ENCODE measurements around the gene INAFM1.

The INAFM1 gene

GRCh38 chr19:47306303-47306702 lies 31.6 kb downstream of the INAFM1 start:
- no peak overlapping the region for H2AK5ac ChIP-seq (ENCODE audit: low read length)
- H4K5ac ChIP-seq (ENCODE audit: low read length), result no peak overlapping the region
- no peaks in the 10 kb centered on the region for H3K4me1 ChIP-seq (ENCODE audit: control insufficient read depth, low read depth, low read length)
- H3K4me2 ChIP-seq (ENCODE audit: low read length), result no peak overlapping the region
- no peak overlapping the region for H3K4ac ChIP-seq (ENCODE audit: low read depth, low read length)
- H2BK5ac ChIP-seq (ENCODE audit: low read length), result no peak overlapping the region
- no peak overlapping the region for H3K56ac ChIP-seq (ENCODE audit: low read length)
- H2BK15ac ChIP-seq (replicated peaks; ENCODE audit: low read depth), result no peak overlapping the region
- WGBS (ENCODE audit: extremely low coverage, insufficient coverage, low lambda C conversion rate), result no CpG with 5 or more reads among the region's 3 CpGs
- no peak overlapping the region for H3K18ac ChIP-seq (ENCODE audit: low read length)
- H3K23ac ChIP-seq (ENCODE audit: low read length), result no peak overlapping the region
- H3K4me3 ChIP-seq (ENCODE audit: low read length), result no peak overlapping the region
- H3K79me1 ChIP-seq (ENCODE audit: low read length), result no peaks in the 10 kb centered on the region
- H3K36me3 ChIP-seq (ENCODE audit: control insufficient read depth, insufficient read depth, low read length), result no peaks in the 10 kb centered on the region
- no peaks in the 10 kb centered on the region for H3K27me3 ChIP-seq (ENCODE audit: insufficient read depth, low read length, poor library complexity)
- H2BK120ac ChIP-seq (ENCODE audit: low read depth, low read length), result no peak overlapping the region
- H3K9ac ChIP-seq (ENCODE audit: low read length), result no peak overlapping the region
- H3K27ac ChIP-seq (ENCODE audit: low read depth, low read length), result no peak overlapping the region
- H4K8ac ChIP-seq (ENCODE audit: low read depth, low read length), result no peak overlapping the region
- no peaks in the 10 kb centered on the region for H3K79me2 ChIP-seq (ENCODE audit: control insufficient read depth, insufficient read depth, low read length)
- no peak for DNase-seq

GRCh38 chr19:47309038-47309437 lies 34.4 kb downstream of the INAFM1 start:
- H2AK5ac ChIP-seq (ENCODE audit: low read length), result no peak overlapping the region
- no peak overlapping the region for H2BK5ac ChIP-seq (ENCODE audit: low read length)
- no peak overlapping the region for H3K9ac ChIP-seq (ENCODE audit: low read length)
- H3K79me2 ChIP-seq (ENCODE audit: control insufficient read depth, insufficient read depth, low read length), result no peaks in the 10 kb centered on the region
- no peak for DNase-seq
- no peak overlapping the region for H2BK120ac ChIP-seq (ENCODE audit: low read depth, low read length)
- no peak overlapping the region for H3K27ac ChIP-seq (ENCODE audit: low read depth, low read length)
- H3K18ac ChIP-seq (ENCODE audit: low read length), result no peak overlapping the region
- H3K27me3 ChIP-seq (ENCODE audit: insufficient read depth, low read length, poor library complexity), result no peaks in the 10 kb centered on the region
- H3K79me1 ChIP-seq (ENCODE audit: low read length), result no peaks in the 10 kb centered on the region
- H3K4me3 ChIP-seq (ENCODE audit: low read length), result no peak overlapping the region
- WGBS (ENCODE audit: extremely low coverage, insufficient coverage, low lambda C conversion rate), result no CpG with 5 or more reads among the region's 8 CpGs
- no peak overlapping the region for H2BK15ac ChIP-seq (replicated peaks; ENCODE audit: low read depth)
- H3K4ac ChIP-seq (ENCODE audit: low read depth, low read length), result no peak overlapping the region
- H4K5ac ChIP-seq (ENCODE audit: low read length), result no peak overlapping the region
- H3K4me1 ChIP-seq (ENCODE audit: control insufficient read depth, low read depth, low read length), result no peaks in the 10 kb centered on the region
- H4K8ac ChIP-seq (ENCODE audit: low read depth, low read length), result no peak overlapping the region
- H3K36me3 ChIP-seq (ENCODE audit: control insufficient read depth, insufficient read depth, low read length), result no peaks in the 10 kb centered on the region
- H3K56ac ChIP-seq (ENCODE audit: low read length), result no peak overlapping the region
- no peak overlapping the region for H3K23ac ChIP-seq (ENCODE audit: low read length)
- no peak overlapping the region for H3K4me2 ChIP-seq (ENCODE audit: low read length)

GRCh38 chr19:47309608-47310007 lies 34.9 kb downstream of the INAFM1 start, which contains the start of gene C5AR1:
C5AR1 (plus strand) TSS chr19:47309861; CDS start chr19:47309896, 35 bp downstream.
- no peaks in the 10 kb centered on the region for H3K4me1 ChIP-seq (ENCODE audit: control insufficient read depth, low read depth, low read length)
- no peak within 1 kb of the TSS for H3K56ac ChIP-seq (ENCODE audit: low read length)
- H3K18ac ChIP-seq (ENCODE audit: low read length), result no peak within 1 kb of the TSS
- no peaks in the 10 kb centered on the region for H3K36me3 ChIP-seq (ENCODE audit: control insufficient read depth, insufficient read depth, low read length)
- no peak within 1 kb of the TSS for H3K4me3 ChIP-seq (ENCODE audit: low read length)
- H4K5ac ChIP-seq (ENCODE audit: low read length), result no peak within 1 kb of the TSS
- no peak within 1 kb of the TSS for H3K4ac ChIP-seq (ENCODE audit: low read depth, low read length)
- H2AK5ac ChIP-seq (ENCODE audit: low read length), result no peak within 1 kb of the TSS
- no peaks in the 10 kb centered on the region for H3K79me1 ChIP-seq (ENCODE audit: low read length)
- no peak within 1 kb of the TSS for H3K9ac ChIP-seq (ENCODE audit: low read length)
- H2BK15ac ChIP-seq (replicated peaks; ENCODE audit: low read depth), result no peak within 1 kb of the TSS
- H3K4me2 ChIP-seq (ENCODE audit: low read length), result no peak within 1 kb of the TSS
- no peak for DNase-seq
- WGBS (ENCODE audit: extremely low coverage, insufficient coverage, low lambda C conversion rate), result no CpG with 5 or more reads among the region's 12 CpGs
- no peak within 1 kb of the TSS for H2BK120ac ChIP-seq (ENCODE audit: low read depth, low read length)
- H4K8ac ChIP-seq (ENCODE audit: low read depth, low read length), result no peak within 1 kb of the TSS
- H3K27ac ChIP-seq (ENCODE audit: low read depth, low read length), result no peak within 1 kb of the TSS
- H2BK5ac ChIP-seq (ENCODE audit: low read length), result no peak within 1 kb of the TSS
- no peak within 1 kb of the TSS for H3K23ac ChIP-seq (ENCODE audit: low read length)
- no peaks in the 10 kb centered on the region for H3K27me3 ChIP-seq (ENCODE audit: insufficient read depth, low read length, poor library complexity)
- H3K79me2 ChIP-seq (ENCODE audit: control insufficient read depth, insufficient read depth, low read length), result no peaks in the 10 kb centered on the region

GRCh38 chr19:47310323-47310722 lies 35.6 kb downstream of the INAFM1 start:
- H4K8ac ChIP-seq (ENCODE audit: low read depth, low read length), result no peak overlapping the region
- H3K36me3 ChIP-seq (ENCODE audit: control insufficient read depth, insufficient read depth, low read length), result no peaks in the 10 kb centered on the region
- WGBS (ENCODE audit: extremely low coverage, insufficient coverage, low lambda C conversion rate), result no CpG with 5 or more reads among the region's 2 CpGs

GRCh38 chr19:47310819-47311218 lies 36.1 kb downstream of the INAFM1 start:
- no peak overlapping the region for H4K8ac ChIP-seq (ENCODE audit: low read depth, low read length)
- no peak overlapping the region for H3K9ac ChIP-seq (ENCODE audit: low read length)
- H3K36me3 ChIP-seq (ENCODE audit: control insufficient read depth, insufficient read depth, low read length), result no peaks in the 10 kb centered on the region
- no peak overlapping the region for H4K5ac ChIP-seq (ENCODE audit: low read length)
- no peak overlapping the region for H2BK120ac ChIP-seq (ENCODE audit: low read depth, low read length)
- H3K27ac ChIP-seq (ENCODE audit: low read depth, low read length), result no peak overlapping the region
- no peaks in the 10 kb centered on the region for H3K27me3 ChIP-seq (ENCODE audit: insufficient read depth, low read length, poor library complexity)
- H3K79me1 ChIP-seq (ENCODE audit: low read length), result no peaks in the 10 kb centered on the region
- H3K4me1 ChIP-seq (ENCODE audit: control insufficient read depth, low read depth, low read length), result no peaks in the 10 kb centered on the region
- H3K23ac ChIP-seq (ENCODE audit: low read length), result no peak overlapping the region
- no peak overlapping the region for H3K56ac ChIP-seq (ENCODE audit: low read length)
- no peak overlapping the region for H3K4ac ChIP-seq (ENCODE audit: low read depth, low read length)
- no peak for DNase-seq
- no peak overlapping the region for H3K18ac ChIP-seq (ENCODE audit: low read length)
- no peaks in the 10 kb centered on the region for H3K79me2 ChIP-seq (ENCODE audit: control insufficient read depth, insufficient read depth, low read length)
- no CpG with 5 or more reads among the region's 5 CpGs for WGBS (ENCODE audit: extremely low coverage, insufficient coverage, low lambda C conversion rate)
- H2BK15ac ChIP-seq (replicated peaks; ENCODE audit: low read depth), result no peak overlapping the region
- no peak overlapping the region for H2BK5ac ChIP-seq (ENCODE audit: low read length)
- no peak overlapping the region for H3K4me3 ChIP-seq (ENCODE audit: low read length)
- no peak overlapping the region for H2AK5ac ChIP-seq (ENCODE audit: low read length)
- no peak overlapping the region for H3K4me2 ChIP-seq (ENCODE audit: low read length)

More at GRCh38 chr19:47310323-47310722, 35.6 kb downstream of the INAFM1 start:
- H3K56ac ChIP-seq (ENCODE audit: low read length), result no peak overlapping the region
- no peaks in the 10 kb centered on the region for H3K27me3 ChIP-seq (ENCODE audit: insufficient read depth, low read length, poor library complexity)
- H3K9ac ChIP-seq (ENCODE audit: low read length), result no peak overlapping the region
- no peak overlapping the region for H3K4ac ChIP-seq (ENCODE audit: low read depth, low read length)
- DNase-seq, result no peak
- no peak overlapping the region for H4K5ac ChIP-seq (ENCODE audit: low read length)
- H3K79me1 ChIP-seq (ENCODE audit: low read length), result no peaks in the 10 kb centered on the region
- no peak overlapping the region for H3K4me3 ChIP-seq (ENCODE audit: low read length)
- no peak overlapping the region for H2BK15ac ChIP-seq (replicated peaks; ENCODE audit: low read depth)
- no peak overlapping the region for H3K4me2 ChIP-seq (ENCODE audit: low read length)
- H2BK120ac ChIP-seq (ENCODE audit: low read depth, low read length), result no peak overlapping the region
- no peak overlapping the region for H3K18ac ChIP-seq (ENCODE audit: low read length)
- no peaks in the 10 kb centered on the region for H3K4me1 ChIP-seq (ENCODE audit: control insufficient read depth, low read depth, low read length)
- no peak overlapping the region for H3K23ac ChIP-seq (ENCODE audit: low read length)
- H3K27ac ChIP-seq (ENCODE audit: low read depth, low read length), result no peak overlapping the region
- no peak overlapping the region for H2AK5ac ChIP-seq (ENCODE audit: low read length)
- H3K79me2 ChIP-seq (ENCODE audit: control insufficient read depth, insufficient read depth, low read length), result no peaks in the 10 kb centered on the region
- H2BK5ac ChIP-seq (ENCODE audit: low read length), result no peak overlapping the region

- H3K79me1 ChIP-seq (ENCODE audit: low read length), result no peaks in the 10 kb centered on the region
- H3K36me3 ChIP-seq (ENCODE audit: control insufficient read depth, insufficient read depth, low read length), result no peaks in the 10 kb centered on the region
- WGBS (ENCODE audit: extremely low coverage, insufficient coverage, low lambda C conversion rate), result no CpG with 5 or more reads among the region's 5 CpGs
- no peak overlapping the region for H2BK120ac ChIP-seq (ENCODE audit: low read depth, low read length)
- H3K4me3 ChIP-seq (ENCODE audit: low read length), result no peak overlapping the region
- H3K4me1 ChIP-seq (ENCODE audit: control insufficient read depth, low read depth, low read length), result no peaks in the 10 kb centered on the region
- DNase-seq, result no peak
- no peak overlapping the region for H2BK5ac ChIP-seq (ENCODE audit: low read length)
- no peak overlapping the region for H2BK15ac ChIP-seq (replicated peaks; ENCODE audit: low read depth)
- no peaks in the 10 kb centered on the region for H3K79me2 ChIP-seq (ENCODE audit: control insufficient read depth, insufficient read depth, low read length)
- no peak overlapping the region for H3K18ac ChIP-seq (ENCODE audit: low read length)
- H4K5ac ChIP-seq (ENCODE audit: low read length), result no peak overlapping the region
- no peak overlapping the region for H3K27ac ChIP-seq (ENCODE audit: low read depth, low read length)
- no peak overlapping the region for H2AK5ac ChIP-seq (ENCODE audit: low read length)
- no peak overlapping the region for H3K4ac ChIP-seq (ENCODE audit: low read depth, low read length)
- no peak overlapping the region for H3K4me2 ChIP-seq (ENCODE audit: low read length)
- H3K9ac ChIP-seq (ENCODE audit: low read length), result no peak overlapping the region
- no peak overlapping the region for H4K8ac ChIP-seq (ENCODE audit: low read depth, low read length)
- no peak overlapping the region for H3K23ac ChIP-seq (ENCODE audit: low read length)
- no peak overlapping the region for H3K56ac ChIP-seq (ENCODE audit: low read length)
- H3K27me3 ChIP-seq (ENCODE audit: insufficient read depth, low read length, poor library complexity), result no peaks in the 10 kb centered on the region
These were observed 37.8 kb downstream of the INAFM1 start for GRCh38 chr19:47312366-47313006.
